Neuronal stem cell (in vitro differentiated cells): Measurements from ENCODE around the gene ZDHHC17.

Experiments
- DNase-seq: peaks from one replicate; pipeline ENCODE4 v3.0.0-alpha.2; 2013; ENCODE audit warnings: low spot score
- H2AFZ ChIP-seq: one replicate; pipeline ENCODE4 v1.6.1; 2013; ENCODE audit warnings: mild to moderate bottlenecking, low read length, inconsistent platforms
- H2AK5ac ChIP-seq: 2 replicates; pipeline ENCODE4 v1.6.1; 2013; ENCODE audit warnings: low read depth, mild to moderate bottlenecking, inconsistent platforms, low read length, moderate library complexity, mixed read lengths
- H2BK120ac ChIP-seq: 2 replicates; pipeline ENCODE4 v1.6.1; 2013; ENCODE audit warnings: low read depth, mild to moderate bottlenecking, inconsistent platforms, low read length, moderate library complexity, mixed read lengths
- H2BK12ac ChIP-seq: one replicate; pipeline ENCODE4 v1.6.1; 2013; ENCODE audit warnings: low read length, inconsistent platforms
- H2BK15ac ChIP-seq: 2 replicates; pipeline ENCODE4 v1.6.1; 2013; ENCODE audit warnings: mild to moderate bottlenecking, low read length, inconsistent platforms, mixed read lengths
- H2BK5ac ChIP-seq: one replicate; pipeline ENCODE4 v1.6.1; 2013; ENCODE audit warnings: inconsistent platforms, mild to moderate bottlenecking, low read length, moderate library complexity
- H3K14ac ChIP-seq: one replicate; pipeline ENCODE4 v1.6.1; 2013; ENCODE audit warnings: low read length, inconsistent platforms
- H3K18ac ChIP-seq: 2 replicates; pipeline ENCODE4 v1.6.1; 2013; ENCODE audit warnings: low read length, inconsistent platforms
- H3K23ac ChIP-seq: 2 replicates; pipeline ENCODE4 v1.6.1; 2013; ENCODE audit warnings: low read depth, mild to moderate bottlenecking, mixed read lengths, low read length, inconsistent platforms; ENCODE audit not compliant: poor library complexity
- H3K27ac ChIP-seq: replicated peaks from 3 replicates; pipeline ENCODE4 v1.5.1; 2013; ENCODE audit warnings: low read length, inconsistent platforms
- H3K27me3 ChIP-seq, 3 experiments: 2 replicates each; pipeline ENCODE4 v1.6.1; 2013; ENCODE audit warnings: low read length in 3 of 3, mild to moderate bottlenecking in 2 of 3, inconsistent platforms in 1 of 3, low read depth in 1 of 3, mixed read lengths in 1 of 3, moderate library complexity in 1 of 3; ENCODE audit not compliant: control insufficient read depth in 3 of 3, insufficient read depth in 3 of 3
- H3K36me3 ChIP-seq, 2 donors: replicated peaks in 1 of 2; 2 replicates each; pipeline ENCODE4 v1.6.1; 2013; ENCODE audit warnings: low read length in 2 of 2; ENCODE audit not compliant: control insufficient read depth in 2 of 2, insufficient read depth in 2 of 2
- H3K4ac ChIP-seq: 2 replicates; pipeline ENCODE4 v1.6.1; 2013; ENCODE audit warnings: inconsistent platforms, mild to moderate bottlenecking, low read length, moderate library complexity
- H3K4me1 ChIP-seq, 2 donors: 1 replicate in 1 of 2; 2 replicates in 1 of 2; pipeline ENCODE4 v1.6.1; 2013; ENCODE audit warnings: low read length in 2 of 2, low read depth in 1 of 2; ENCODE audit not compliant: control insufficient read depth in 2 of 2, insufficient read depth in 1 of 2
- H3K4me2 ChIP-seq: one replicate; pipeline ENCODE4 v1.6.1; 2013; ENCODE audit warnings: mild to moderate bottlenecking, low read length, inconsistent platforms; ENCODE audit not compliant: insufficient read depth, poor library complexity, severe bottlenecking
- H3K4me3 ChIP-seq, 2 donors: 2 replicates each; pipeline ENCODE4 v1.5.1; 2013; ENCODE audit warnings: low read length in 2 of 2, mild to moderate bottlenecking in 2 of 2, inconsistent platforms in 1 of 2, moderate library complexity in 1 of 2
- H3K79me1 ChIP-seq: one replicate; pipeline ENCODE4 v1.6.1; 2013; ENCODE audit warnings: low read depth, mild to moderate bottlenecking, inconsistent platforms, low read length, moderate library complexity
- H3K9ac ChIP-seq: one replicate; pipeline ENCODE4 v1.6.1; 2013; ENCODE audit warnings: mild to moderate bottlenecking, low read depth, low read length, inconsistent platforms; ENCODE audit not compliant: poor library complexity
- H3K9me3 ChIP-seq, 2 donors: replicated peaks in 1 of 2; 2 replicates each; pipeline versions ENCODE3 to v1.6.1; 2013; ENCODE audit warnings: low read length in 2 of 2, mild to moderate bottlenecking in 2 of 2, inconsistent platforms in 1 of 2, low read depth in 1 of 2, mixed read lengths in 1 of 2, moderate library complexity in 1 of 2; ENCODE audit not compliant: control insufficient read depth in 2 of 2, insufficient read depth in 1 of 2
- H4K8ac ChIP-seq: one replicate; pipeline ENCODE4 v1.6.1; 2013; ENCODE audit warnings: low read depth, mild to moderate bottlenecking, inconsistent platforms, low read length, moderate library complexity
- H4K91ac ChIP-seq: one replicate; pipeline ENCODE4 v1.6.1; 2013; ENCODE audit warnings: low read length, low read depth, mild to moderate bottlenecking, inconsistent platforms; ENCODE audit not compliant: poor library complexity
- WGBS, 2 donors: extraction: QIAGEN DNeasy Blood & Tissue Kit; methylation state at CpG; one replicate each; pipeline ENCODE4 v1.1.7; 2013; ENCODE audit warnings: missing lambda C conversion rate in 2 of 2, mixed read lengths in 1 of 2; ENCODE audit not compliant: insufficient read length in 2 of 2, insufficient replicate concordance in 1 of 2; ENCODE audit errors: extremely low coverage in 2 of 2; 5-methylcytosine and 5-hydroxymethylcytosine counted together

The ZDHHC17 gene

DNA sequence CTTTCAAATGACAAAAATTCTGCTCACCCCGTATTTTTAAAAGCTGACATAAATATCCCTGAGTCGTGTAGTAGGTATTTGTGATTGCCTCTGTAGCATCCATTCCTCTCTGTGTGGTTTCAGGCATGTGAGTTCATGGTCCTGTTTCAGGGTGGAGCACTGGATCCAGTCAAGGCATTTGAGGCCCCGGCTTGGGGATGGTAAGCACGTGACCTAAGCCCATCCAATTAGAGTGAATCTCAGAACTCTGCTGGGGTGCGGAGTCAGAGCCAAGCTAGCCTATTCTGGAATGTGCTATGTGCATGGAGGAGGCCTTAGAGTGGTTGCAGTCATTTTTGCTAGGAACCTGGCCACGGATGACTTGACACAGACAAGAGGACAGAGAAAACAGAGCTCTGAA, 119.2 kb downstream of the ZDHHC17 start:
- no peaks in the 10 kb centered on the region for H3K9me3 ChIP-seq
- H3K4me2 ChIP-seq = no peak overlapping the region
- DNase-seq = no peak
- peaks cover 1% of the 10 kb centered on the region for H3K79me1 ChIP-seq
- H3K27me3 ChIP-seq = no peaks in the 10 kb centered on the region
- H4K8ac ChIP-seq = no peak overlapping the region
- no peak overlapping the region for H2BK15ac ChIP-seq
- no peak overlapping the region for H3K9ac ChIP-seq
- H3K36me3 ChIP-seq = no peaks in the 10 kb centered on the region
- no peak overlapping the region for H3K4me3 ChIP-seq
- H3K18ac ChIP-seq = no peak overlapping the region
- no peak overlapping the region for H3K23ac ChIP-seq
- H3K4ac ChIP-seq = no peak overlapping the region
- H2AFZ ChIP-seq = peak overlapping the region; percentile 62
- no peak overlapping the region for H2BK120ac ChIP-seq
- H2AK5ac ChIP-seq = no peak overlapping the region
- H2BK12ac ChIP-seq = no peak overlapping the region
- H4K91ac ChIP-seq = no peak overlapping the region
- peaks cover 8 to 11% of the 10 kb centered on the region in 2 donors for H3K4me1 ChIP-seq
- H2BK5ac ChIP-seq = no peak overlapping the region
- no peak overlapping the region for H3K27ac ChIP-seq
- no CpG with 5 or more reads among the region's 6 CpGs for WGBS, 2 donors
- no peak overlapping the region for H3K14ac ChIP-seq

DNA sequence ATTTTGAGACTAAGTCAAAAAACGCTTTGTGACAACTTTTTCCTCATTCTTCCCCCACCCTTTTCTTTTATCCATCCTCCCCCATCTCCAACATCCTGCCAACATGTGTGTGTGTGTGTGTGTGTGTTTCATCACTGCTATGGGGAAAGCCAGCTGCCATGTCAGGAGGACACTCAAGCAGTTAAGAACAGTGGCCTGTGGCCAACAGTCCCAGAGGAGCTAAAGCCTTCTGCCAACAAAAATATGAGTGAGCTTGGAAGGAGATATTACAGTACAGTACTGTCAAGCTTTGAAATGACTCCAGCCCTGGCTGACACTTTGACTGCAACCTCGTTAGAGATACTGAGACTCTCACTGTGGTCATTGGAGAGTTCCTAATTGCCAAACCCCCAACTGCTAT, 119.9 kb downstream of the ZDHHC17 start:
- H3K18ac ChIP-seq = no peak overlapping the region

DNA sequence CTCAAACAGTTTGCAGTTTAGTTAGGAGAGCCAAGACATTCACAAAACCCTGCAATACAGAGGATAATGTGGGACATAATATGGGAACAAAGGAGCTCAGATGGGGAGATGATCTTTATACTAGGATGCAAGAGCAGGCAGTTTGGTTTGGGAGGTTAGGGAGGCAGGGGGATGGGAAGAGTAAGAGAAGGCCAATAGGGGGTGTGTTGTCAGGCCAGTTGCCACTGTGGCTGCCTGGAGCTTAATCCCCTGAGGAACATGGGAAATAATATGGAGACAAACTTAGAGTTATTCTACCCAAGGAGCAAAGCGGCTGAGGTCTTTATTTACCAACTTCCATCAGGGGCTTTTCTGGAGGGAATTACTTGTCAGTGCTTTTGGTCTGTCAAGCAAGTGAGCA, 124.9 kb downstream of the ZDHHC17 start:
- no peaks in the 10 kb centered on the region for H3K36me3 ChIP-seq
- H3K4me2 ChIP-seq = no peak overlapping the region
- H2AK5ac ChIP-seq = no peak overlapping the region
- WGBS, 2 donors = no CpG with 5 or more reads among the region's 1 CpG
- no peak overlapping the region for H2BK15ac ChIP-seq
- no peak overlapping the region for H4K8ac ChIP-seq
- no peak overlapping the region for H2BK5ac ChIP-seq
- no peaks in the 10 kb centered on the region for H3K27me3 ChIP-seq
- H3K27ac ChIP-seq = no peak overlapping the region
- no peak overlapping the region for H3K4ac ChIP-seq
- H3K23ac ChIP-seq = no peak overlapping the region
- no peak overlapping the region for H3K4me3 ChIP-seq
- H3K14ac ChIP-seq = no peak overlapping the region
- no peak overlapping the region for H4K91ac ChIP-seq
- no peak overlapping the region for H2AFZ ChIP-seq
- no peak overlapping the region for H3K18ac ChIP-seq
- no peak overlapping the region for H2BK12ac ChIP-seq
- no peak overlapping the region for H3K9ac ChIP-seq
- no peaks in the 10 kb centered on the region for H3K79me1 ChIP-seq
- no peak for DNase-seq
- peaks cover 0 to 2% of the 10 kb centered on the region in 2 donors for H3K9me3 ChIP-seq
- no peak overlapping the region for H2BK120ac ChIP-seq
- H3K4me1 ChIP-seq = peaks cover 0 to 5% of the 10 kb centered on the region in 2 donors

More for the DNA sequence above, 119.9 kb downstream of the ZDHHC17 start:
- DNase-seq = no peak
- no peak overlapping the region for H2BK5ac ChIP-seq
- no peak overlapping the region for H2AK5ac ChIP-seq
- no peak overlapping the region for H3K27ac ChIP-seq
- H3K79me1 ChIP-seq = no peaks in the 10 kb centered on the region
- H2BK120ac ChIP-seq = no peak overlapping the region
- no peaks in the 10 kb centered on the region for H3K36me3 ChIP-seq
- no peak overlapping the region for H2BK15ac ChIP-seq
- H3K4me3 ChIP-seq = no peak overlapping the region
- H3K9me3 ChIP-seq = no peaks in the 10 kb centered on the region
- peak overlapping the region; percentile 7 for H3K9ac ChIP-seq
- no peak overlapping the region for H3K23ac ChIP-seq
- no peak overlapping the region for H3K4ac ChIP-seq
- no peak overlapping the region for H2AFZ ChIP-seq
- no peak overlapping the region for H3K4me2 ChIP-seq
- H4K8ac ChIP-seq = no peak overlapping the region
- no peaks in the 10 kb centered on the region for H3K27me3 ChIP-seq
- H2BK12ac ChIP-seq = no peak overlapping the region
- no CpG with 5 or more reads among the region's 2 CpGs for WGBS, 2 donors
- H4K91ac ChIP-seq = no peak overlapping the region
- peaks cover 8 to 13% of the 10 kb centered on the region in 2 donors for H3K4me1 ChIP-seq
- no peak overlapping the region for H3K14ac ChIP-seq

DNA sequence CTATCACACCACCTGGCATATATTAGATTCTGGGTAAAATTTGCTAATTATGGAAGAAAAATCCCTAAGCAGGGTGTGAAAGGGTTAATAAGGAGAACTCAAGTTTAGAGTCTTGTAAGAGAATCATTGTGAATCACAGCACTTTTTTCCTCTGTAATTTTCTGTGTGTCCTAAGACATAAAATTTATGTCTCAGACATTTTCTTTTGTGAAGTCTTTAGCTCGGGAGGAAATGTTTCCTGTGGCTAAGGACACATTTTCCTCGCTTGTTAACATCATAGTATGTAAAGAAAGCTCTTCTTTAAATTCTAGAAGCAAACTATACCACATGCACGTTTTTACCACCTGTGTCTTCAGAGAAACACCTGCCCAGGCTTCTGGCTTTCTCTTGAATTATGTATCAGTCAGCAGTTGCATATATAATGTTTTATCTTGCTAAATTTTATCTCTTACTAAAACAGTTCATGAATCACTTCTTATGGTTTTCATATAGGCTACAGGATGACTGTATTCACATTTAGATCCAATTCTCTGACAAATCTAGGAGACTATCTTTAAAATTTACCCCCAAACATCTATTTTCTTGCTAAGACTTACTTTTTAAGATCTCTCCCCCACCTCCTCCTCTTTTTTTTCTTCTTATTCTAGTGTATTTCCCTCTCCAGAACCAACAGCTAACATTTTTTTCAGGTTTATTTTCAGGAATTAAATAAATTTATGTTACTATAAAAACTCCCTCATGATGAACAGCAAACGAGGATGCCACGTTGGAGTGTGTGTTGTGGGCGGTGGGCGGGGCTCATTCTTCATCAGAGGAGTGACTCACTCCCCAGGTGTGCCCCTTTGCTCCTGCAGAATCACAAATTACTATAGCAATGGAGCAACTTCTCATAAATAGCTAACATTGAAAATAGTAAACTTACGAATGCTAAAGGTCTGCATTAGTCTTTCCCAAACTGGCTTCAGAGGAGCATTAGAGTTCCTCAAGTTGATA, 126.5 kb downstream of the ZDHHC17 start:
- Histone ChIP-seq H3K4me2 (no peak overlapping the region), H3K23ac (no peak overlapping the region), H2BK12ac (no peak overlapping the region), H3K27ac (no peak overlapping the region), H3K14ac (no peak overlapping the region), H3K4me1 (peaks cover 0 to 3% of the 10 kb centered on the region in 2 donors), H2AK5ac (no peak overlapping the region), H3K27me3 (no peaks in the 10 kb centered on the region), H4K91ac (no peak overlapping the region), H2BK15ac (no peak overlapping the region), H2BK5ac (no peak overlapping the region), H2BK120ac (no peak overlapping the region), H3K18ac (no peak overlapping the region), H4K8ac (no peak overlapping the region), H3K4ac (no peak overlapping the region), H3K79me1 (no peaks in the 10 kb centered on the region), H2AFZ (no peak overlapping the region), H3K36me3 (no peaks in the 10 kb centered on the region), H3K9me3 (peaks cover 0 to 11% of the 10 kb centered on the region in 2 donors), H3K4me3 (no peak overlapping the region), H3K9ac (no peak overlapping the region)
- no CpG with 5 or more reads among the region's 8 CpGs for WGBS, 2 donors
- DNase-seq = no peak
